BJ (cell line): ENCODE results near the gene FSCB. TPM values are rescaled to one million over a fixed set of nuclear protein-coding genes. Genes with fewer than 3 reads are reported as not detected.
"Not testable (repeated sequence)": the region's sequence is repeated elsewhere in the genome, so short reads cannot be mapped to it uniquely, and the experiment has no call there.

Experiments
- CTCF ChIA-PET: fragments of 350-600 bp; formaldehyde crosslinking; extraction: SDS; loops from one replicate; lab custom pipeline; 2021; ENCODE audit warnings: antibody characterized with exemption, inconsistent platforms; lab: Yijun Ruan, JAX
- POLR2A ChIA-PET: fragments of 300-600 bp; sonication (Branson Sonifier 250); formaldehyde crosslinking; extraction: SDS; loops from one replicate; lab custom pipeline; 2021; ENCODE audit warnings: antibody characterized with exemption; lab: Charles Lee
- DNase-seq: peaks from one replicate; pipeline ENCODE4 v3.0.0-alpha.2; 2011; ENCODE audit warnings: low read depth
- H3K27me3 ChIP-seq: 2 replicates; pipeline ENCODE4 v1.6.0; 2011; ENCODE audit warnings: low read length; ENCODE audit not compliant: control insufficient read depth, insufficient read depth
- H3K36me3 ChIP-seq: 2 replicates; pipeline ENCODE4 v1.5.1; 2011; ENCODE audit warnings: low read length; ENCODE audit not compliant: control insufficient read depth, insufficient read depth
- H3K4me3 ChIP-seq: 2 replicates; pipeline ENCODE4 v1.5.1; 2011; ENCODE audit warnings: low read depth, mild to moderate bottlenecking, control low read depth, low read length
- polyA plus RNA-seq: library from polyadenylated mRNA; depleted of rRNA; stranded (reverse); fragments of >200 nt; gene quantifications from 2 replicates; pipeline ENCODE4 v1.2.3, GENCODE V29; 2011
- TF ChIP-seq, protein P1 (sequence below): IDR thresholded peaks from 2 replicates; pipeline ENCODE4 v1.5.1; 2011; ENCODE audit warnings: low read depth, mild to moderate bottlenecking, control low read depth, inconsistent platforms, low read length, moderate library complexity; ENCODE audit not compliant: insufficient read depth

The FSCB gene
- polyA plus RNA-seq, 1 experiment, result not detected

DNA sequence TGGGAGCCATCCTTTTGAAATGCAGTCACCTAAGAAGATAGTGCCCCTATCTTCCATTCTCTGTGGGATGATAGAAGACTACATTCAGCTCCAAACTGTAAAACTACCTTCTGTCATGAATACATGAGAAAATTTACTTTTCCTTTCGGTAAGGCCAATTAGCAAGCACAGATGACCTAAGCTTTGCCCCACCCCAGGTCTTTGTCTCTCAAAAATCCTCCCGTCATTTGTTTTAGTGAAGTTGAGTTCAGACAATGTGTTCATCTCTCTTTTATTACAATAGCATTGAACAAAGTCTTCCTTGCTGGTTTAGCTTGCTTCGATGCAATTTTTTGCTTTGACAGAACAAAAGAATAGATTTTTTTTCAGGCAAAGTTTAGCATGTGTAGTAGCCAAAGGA is 18.2 kb upstream of the FSCB start:
- POLR2A ChIA-PET, result no interaction called here
- TF ChIP-seq, protein P1, sequence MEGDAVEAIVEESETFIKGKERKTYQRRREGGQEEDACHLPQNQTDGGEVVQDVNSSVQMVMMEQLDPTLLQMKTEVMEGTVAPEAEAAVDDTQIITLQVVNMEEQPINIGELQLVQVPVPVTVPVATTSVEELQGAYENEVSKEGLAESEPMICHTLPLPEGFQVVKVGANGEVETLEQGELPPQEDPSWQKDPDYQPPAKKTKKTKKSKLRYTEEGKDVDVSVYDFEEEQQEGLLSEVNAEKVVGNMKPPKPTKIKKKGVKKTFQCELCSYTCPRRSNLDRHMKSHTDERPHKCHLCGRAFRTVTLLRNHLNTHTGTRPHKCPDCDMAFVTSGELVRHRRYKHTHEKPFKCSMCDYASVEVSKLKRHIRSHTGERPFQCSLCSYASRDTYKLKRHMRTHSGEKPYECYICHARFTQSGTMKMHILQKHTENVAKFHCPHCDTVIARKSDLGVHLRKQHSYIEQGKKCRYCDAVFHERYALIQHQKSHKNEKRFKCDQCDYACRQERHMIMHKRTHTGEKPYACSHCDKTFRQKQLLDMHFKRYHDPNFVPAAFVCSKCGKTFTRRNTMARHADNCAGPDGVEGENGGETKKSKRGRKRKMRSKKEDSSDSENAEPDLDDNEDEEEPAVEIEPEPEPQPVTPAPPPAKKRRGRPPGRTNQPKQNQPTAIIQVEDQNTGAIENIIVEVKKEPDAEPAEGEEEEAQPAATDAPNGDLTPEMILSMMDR, result no peak

DNA sequence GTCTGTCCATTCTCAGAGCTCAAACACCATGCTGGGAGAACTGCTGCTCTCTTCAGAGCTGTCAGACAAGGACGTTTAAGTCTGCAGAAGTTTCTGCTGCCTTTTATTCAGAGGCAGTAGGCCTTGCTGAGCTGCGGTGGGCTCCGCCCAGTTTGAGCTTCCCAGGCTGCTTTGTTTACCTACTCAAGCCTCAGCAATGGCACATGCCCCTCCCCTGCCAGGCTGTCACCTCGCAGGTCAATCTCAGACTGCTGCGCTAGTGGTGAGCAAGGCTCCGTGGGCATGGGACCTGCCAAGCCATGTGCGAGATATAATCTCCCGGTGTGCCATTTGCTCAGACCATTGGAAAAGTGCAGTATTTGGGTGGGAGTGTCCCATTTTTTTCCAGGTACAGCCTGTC is 8.6 kb upstream of the FSCB start:
- H3K27me3 ChIP-seq, DNase-seq, H3K36me3 ChIP-seq, CTCF ChIA-PET, H3K4me3 ChIP-seq, POLR2A ChIA-PET: not testable (repeated sequence)

More for the DNA sequence above, 18.2 kb upstream of the FSCB start:
- CTCF ChIA-PET, result no interaction called here
- Histone ChIP-seq H3K27me3 (no peaks in the 10 kb centered on the region), H3K36me3 (no peaks in the 10 kb centered on the region), H3K4me3 (no peak overlapping the region)
- no peak for DNase-seq

DNA sequence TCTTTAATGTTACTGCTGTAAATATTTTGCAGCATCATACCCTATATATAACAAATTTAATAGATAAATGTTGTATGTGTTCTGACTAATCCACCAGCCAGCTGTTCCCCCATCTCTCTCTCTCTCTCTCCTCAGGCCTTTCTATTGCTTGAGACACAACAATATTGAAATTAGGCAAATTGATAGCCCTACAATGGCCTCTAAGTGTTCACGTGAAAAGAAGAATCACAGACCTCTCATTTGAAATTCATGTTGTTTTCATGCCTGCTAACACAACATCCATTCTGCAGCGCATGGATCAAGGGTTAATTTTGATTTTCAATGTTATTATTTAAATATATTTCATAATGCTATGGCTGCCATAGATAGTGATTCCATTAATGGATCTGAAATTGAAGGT is 1.8 kb upstream of the FSCB start:
- TF ChIP-seq, protein P1, result no peak
- Histone ChIP-seq H3K27me3 (no peaks in the 10 kb centered on the region), H3K4me3 (no peak overlapping the region), H3K36me3 (no peaks in the 10 kb centered on the region)
- no peak for DNase-seq
- ChIA-PET CTCF (no interaction called here), POLR2A (no interaction called here)

DNA sequence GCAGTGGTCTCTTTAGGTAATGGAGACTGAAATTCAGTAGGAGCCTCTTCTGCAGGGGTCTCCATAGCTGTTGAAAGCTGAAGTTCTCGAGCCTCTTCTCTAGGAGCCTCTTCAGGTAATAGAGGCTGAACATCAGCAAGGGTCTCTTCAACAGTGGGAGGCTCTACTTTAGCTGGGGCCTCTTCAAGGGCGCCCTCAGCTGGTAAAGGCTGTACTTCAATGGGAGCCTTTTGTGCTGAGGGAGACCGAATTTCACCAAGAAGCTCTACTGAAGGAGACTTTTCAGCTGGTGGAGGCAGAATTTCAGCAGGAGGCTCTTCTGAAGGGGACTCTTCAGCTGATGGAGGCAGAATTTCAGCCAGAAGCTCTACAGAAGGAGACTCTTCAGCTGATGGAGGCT is 1.5 kb downstream of the FSCB start:
- ChIA-PET CTCF (interaction anchor here (0.6 to 0.8 kb wide), 2 partner anchors 9 to 108 kb away, joined by 3 read pairs; no protein-coding TSS in a partner anchor), POLR2A (no interaction called here)
- H3K4me3 ChIP-seq, result no peak overlapping the region
- TF ChIP-seq, protein P1, result no peak
- no peaks in the 10 kb centered on the region for H3K36me3 ChIP-seq
- DNase-seq, result no peak
- H3K27me3 ChIP-seq, result no peaks in the 10 kb centered on the region

DNA sequence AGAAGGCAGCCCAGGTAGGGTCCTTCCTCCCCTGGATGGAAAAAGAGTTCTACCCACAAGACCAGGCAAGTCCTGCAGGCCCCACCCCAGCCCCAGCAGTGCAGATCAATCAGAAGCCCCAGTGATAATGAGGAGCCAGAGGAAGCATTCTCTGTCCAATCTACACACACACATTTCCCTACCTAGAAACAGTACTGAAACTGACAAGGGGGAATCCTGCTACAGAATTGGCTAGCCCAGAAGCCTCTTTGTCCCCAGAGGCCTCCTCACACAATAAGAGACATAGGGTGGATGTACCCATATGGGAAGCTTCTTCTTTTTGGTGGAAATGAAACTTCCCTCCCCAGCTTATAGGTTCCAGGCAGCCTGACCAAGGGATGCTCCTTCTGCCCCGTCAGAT is 9.9 kb downstream of the FSCB start:
- DNase-seq, result no peak
- no peaks in the 10 kb centered on the region for H3K27me3 ChIP-seq
- no peaks in the 10 kb centered on the region for H3K36me3 ChIP-seq
- TF ChIP-seq, protein P1, result no peak
- ChIA-PET POLR2A (no interaction called here), CTCF (no interaction called here)
- no peak overlapping the region for H3K4me3 ChIP-seq

DNA sequence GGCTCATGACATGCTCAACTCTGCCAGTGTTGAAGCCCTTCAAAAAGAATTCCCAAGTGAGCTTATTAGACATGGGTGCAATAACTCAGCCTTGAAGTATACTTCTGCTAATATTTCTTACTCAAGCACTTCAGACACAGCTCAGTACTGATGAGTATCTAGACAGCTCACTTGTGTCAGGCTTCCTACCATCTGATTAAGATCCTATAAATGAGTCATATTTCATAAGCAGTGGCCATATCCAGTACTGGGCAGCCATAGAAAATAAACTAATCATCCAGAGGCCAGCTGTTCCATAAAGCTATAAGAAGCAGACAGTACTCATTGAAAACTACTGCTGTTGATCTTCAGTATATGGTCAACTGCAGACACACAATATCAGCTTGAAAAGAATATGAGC is 12.9 kb downstream of the FSCB start:
- ChIA-PET CTCF (interaction anchor here (0.6 kb wide), 1 partner anchor 113 kb away, joined by 3 read pairs; no protein-coding TSS in a partner anchor), POLR2A (no interaction called here)
- Histone ChIP-seq H3K4me3 (no peak overlapping the region), H3K36me3 (no peaks in the 10 kb centered on the region), H3K27me3 (no peaks in the 10 kb centered on the region)
- TF ChIP-seq, protein P1, result no peak
- DNase-seq, result no peak
